Measurements from ENCODE around the gene ANKRD55.

- TF ChIP-seq CTCF (conservative IDR thresholded peaks at IDR 0.05; ENCODE audit: low read depth, low read length) (no peak), EZH2 (IDR thresholded peaks at IDR 0.05; ENCODE audit: low read length, unreplicated experiment) (no peak), EZH2phosphoT487 (IDR thresholded peaks at IDR 0.05; ENCODE audit: borderline replicate concordance, low read length) (no peak)
Observed at GRCh38 chr5:56055859-56056258, 177.3 kb downstream of the ANKRD55 start.
